ENCODE results near the gene SBK1.

The SBK1 gene

DNA sequence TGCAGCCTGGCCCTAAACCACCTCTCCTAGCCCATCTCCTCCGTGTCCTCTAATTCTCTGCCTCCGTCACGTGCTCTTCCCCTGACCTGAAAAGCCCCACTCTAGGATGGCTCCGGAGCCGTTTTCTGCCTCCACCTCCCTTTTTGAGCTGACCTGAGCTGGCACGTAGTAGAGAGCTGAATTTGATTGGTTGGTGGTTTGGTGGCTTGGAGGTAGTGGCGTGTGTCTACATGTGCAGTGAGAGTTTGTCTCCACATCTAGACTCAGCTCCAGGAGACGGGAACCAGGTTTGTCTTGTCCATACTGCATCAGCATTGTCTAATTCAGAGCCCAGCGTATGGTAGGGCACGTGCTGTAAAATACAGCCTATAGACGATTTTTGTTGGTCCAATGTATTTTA lies 3.0 kb downstream of the SBK1 start:
- CTCF ChIA-PET = interaction anchor here (0.8 to 3.1 kb wide), 3 partner anchors 16 to 22 kb away, joined by 3 to 12 read pairs (median 5); no protein-coding TSS in a partner anchor
- H3K4me1 ChIP-seq (ENCODE audit: control extremely low read depth in 1 of 4, control insufficient read depth in 4 of 4, insufficient read depth in 4 of 4, low read length in 3 of 4) = peaks cover 0 to 24% (median 17%) of the 10 kb centered on the region in 4 experiments
- no peak overlapping the region for H3K4me3 ChIP-seq (ENCODE audit: control insufficient read depth in 1 of 7, extremely low read depth in 1 of 7, insufficient read depth in 4 of 7, low read depth in 2 of 7, low read length in 6 of 7)
- no peak for DNase-seq
- H3K27me3 ChIP-seq (replicated peaks in 2 of 5; ENCODE audit: control insufficient read depth in 4 of 5, insufficient read depth in 5 of 5, low read length in 4 of 5) = peaks cover 0 to 17% (median 9%) of the 10 kb centered on the region in 5 experiments
- POLR2A ChIA-PET = no interaction called here
- H3K27ac ChIP-seq (ENCODE audit: insufficient read depth in 1 of 2, low read depth in 1 of 2, low read length in 2 of 2, poor library complexity in 1 of 2, severe bottlenecking in 2 of 2) = no peak overlapping the region
- H3K9me3 ChIP-seq (ENCODE audit: control extremely low read depth in 1 of 5, control insufficient read depth in 4 of 5, insufficient read depth in 2 of 5, low read depth in 1 of 5, low read length in 4 of 5) = no peaks in the 10 kb centered on the region
- 93% methylated on average over 8 of the region's 11 CpGs for WGBS (ENCODE audit: insufficient coverage)
- no peaks in the 10 kb centered on the region for H3K36me3 ChIP-seq (ENCODE audit: control insufficient read depth in 4 of 4, insufficient read depth in 4 of 4, low read length in 3 of 4)

GRCh38 chr16:28297308-28297707 lies 5.0 kb downstream of the SBK1 start:
- CTCF ChIA-PET = interaction anchor here (0.7 to 3.1 kb wide), 4 partner anchors 8 to 24 kb away, joined by 3 to 9 read pairs (median 3); no protein-coding TSS in a partner anchor
- Histone ChIP-seq H3K36me3 (ENCODE audit: control insufficient read depth in 4 of 4, insufficient read depth in 4 of 4, low read length in 3 of 4) (no peaks in the 10 kb centered on the region), H3K27me3 (replicated peaks in 2 of 5; ENCODE audit: control insufficient read depth in 4 of 5, insufficient read depth in 5 of 5, low read length in 4 of 5) (peaks cover 0 to 17% (median 9%) of the 10 kb centered on the region in 5 experiments), H3K27ac (ENCODE audit: insufficient read depth in 1 of 2, low read depth in 1 of 2, low read length in 2 of 2, poor library complexity in 1 of 2, severe bottlenecking in 2 of 2) (no peak overlapping the region), H3K4me1 (ENCODE audit: control extremely low read depth in 1 of 4, control insufficient read depth in 4 of 4, insufficient read depth in 4 of 4, low read length in 3 of 4) (peaks cover 0 to 18% (median 12%) of the 10 kb centered on the region in 4 experiments), H3K9me3 (ENCODE audit: control extremely low read depth in 1 of 5, control insufficient read depth in 4 of 5, insufficient read depth in 2 of 5, low read depth in 1 of 5, low read length in 4 of 5) (no peaks in the 10 kb centered on the region), H3K4me3 (ENCODE audit: control insufficient read depth in 1 of 7, extremely low read depth in 1 of 7, insufficient read depth in 4 of 7, low read depth in 2 of 7, low read length in 6 of 7) (no peak overlapping the region)
- WGBS (ENCODE audit: insufficient coverage) = 19% methylated on average over 2 of the region's 2 CpGs
- DNase-seq = no peak
- POLR2A ChIA-PET = no interaction called here

DNA sequence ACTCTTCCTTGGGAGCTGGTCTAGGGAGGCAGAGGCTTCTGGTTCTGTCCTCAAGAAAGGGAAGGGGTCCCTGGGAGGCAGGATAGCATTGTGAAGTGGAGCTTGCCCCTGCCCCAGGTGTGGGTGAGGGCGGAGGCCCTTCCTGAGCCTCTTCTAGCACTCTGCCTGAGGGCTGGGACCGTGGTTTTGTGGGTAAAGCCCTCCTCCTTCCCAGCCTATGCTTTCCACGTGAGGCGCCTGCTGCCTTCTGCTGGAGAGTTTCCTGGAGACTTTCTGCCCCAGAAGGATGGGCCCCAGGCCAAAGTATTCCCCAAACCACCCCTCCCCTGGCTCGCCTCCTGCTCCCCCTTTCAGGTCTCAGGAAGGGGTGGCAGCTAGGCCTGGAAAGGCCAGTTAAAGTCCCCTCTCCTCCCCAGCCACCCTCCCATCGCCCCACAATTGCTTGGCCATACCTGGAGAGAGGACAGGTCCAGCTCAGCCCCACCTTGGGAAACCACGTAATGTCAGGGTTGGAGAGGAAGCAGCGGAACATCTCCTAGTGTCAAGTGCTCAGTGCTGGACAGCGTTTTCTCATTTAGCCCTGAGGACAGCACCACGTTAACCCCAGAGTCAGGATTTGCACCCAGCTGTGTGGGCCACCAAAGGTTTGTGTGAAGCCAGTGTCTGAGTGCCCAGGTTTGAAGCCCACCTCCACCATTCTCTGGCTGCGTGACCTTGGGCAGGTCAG lies 5.6 kb downstream of the SBK1 start:
- WGBS (ENCODE audit: insufficient coverage) = 60% methylated on average over 9 of the region's 11 CpGs
- H3K9me3 ChIP-seq (ENCODE audit: control extremely low read depth in 1 of 5, control insufficient read depth in 4 of 5, insufficient read depth in 2 of 5, low read depth in 1 of 5, low read length in 4 of 5) = no peaks in the 10 kb centered on the region
- H3K4me1 ChIP-seq (ENCODE audit: control extremely low read depth in 1 of 4, control insufficient read depth in 4 of 4, insufficient read depth in 4 of 4, low read length in 3 of 4) = peaks cover 0 to 13% (median 6%) of the 10 kb centered on the region in 4 experiments
- H3K4me3 ChIP-seq (ENCODE audit: control insufficient read depth in 1 of 7, extremely low read depth in 1 of 7, insufficient read depth in 4 of 7, low read depth in 2 of 7, low read length in 6 of 7) = no peak overlapping the region
- no peak for DNase-seq
- H3K27ac ChIP-seq (ENCODE audit: insufficient read depth in 1 of 2, low read depth in 1 of 2, low read length in 2 of 2, poor library complexity in 1 of 2, severe bottlenecking in 2 of 2) = no peak overlapping the region
- no peaks in the 10 kb centered on the region for H3K36me3 ChIP-seq (ENCODE audit: control insufficient read depth in 4 of 4, insufficient read depth in 4 of 4, low read length in 3 of 4)
- peaks cover 0 to 16% (median 7%) of the 10 kb centered on the region in 5 experiments for H3K27me3 ChIP-seq (replicated peaks in 2 of 5; ENCODE audit: control insufficient read depth in 4 of 5, insufficient read depth in 5 of 5, low read length in 4 of 5)
- CTCF ChIA-PET = interaction anchor here (0.7 to 3.1 kb wide), 3 partner anchors 9 to 23 kb away, joined by 3 to 9 read pairs (median 3); no protein-coding TSS in a partner anchor
- POLR2A ChIA-PET = no interaction called here

- Histone ChIP-seq H3K4me1 (ENCODE audit: control extremely low read depth in 1 of 4, control insufficient read depth in 4 of 4, insufficient read depth in 4 of 4, low read length in 3 of 4) (peaks cover 0 to 8% (median 1%) of the 10 kb centered on the region in 4 experiments), H3K27me3 (replicated peaks in 2 of 5; ENCODE audit: control insufficient read depth in 4 of 5, insufficient read depth in 5 of 5, low read length in 4 of 5) (peaks cover 0 to 11% (median 5%) of the 10 kb centered on the region in 5 experiments), H3K27ac (ENCODE audit: insufficient read depth in 1 of 2, low read depth in 1 of 2, low read length in 2 of 2, poor library complexity in 1 of 2, severe bottlenecking in 2 of 2) (no peak overlapping the region), H3K36me3 (ENCODE audit: control insufficient read depth in 4 of 4, insufficient read depth in 4 of 4, low read length in 3 of 4) (no peaks in the 10 kb centered on the region), H3K9me3 (ENCODE audit: control extremely low read depth in 1 of 5, control insufficient read depth in 4 of 5, insufficient read depth in 2 of 5, low read depth in 1 of 5, low read length in 4 of 5) (no peaks in the 10 kb centered on the region), H3K4me3 (ENCODE audit: control insufficient read depth in 1 of 7, extremely low read depth in 1 of 7, insufficient read depth in 4 of 7, low read depth in 2 of 7, low read length in 6 of 7) (no peak overlapping the region)
- no peak for DNase-seq
- ChIA-PET CTCF (interaction anchor here (0.6 to 3.1 kb wide), 3 partner anchors 19 to 29 kb away, joined by 3 to 10 read pairs (median 9); no protein-coding TSS in a partner anchor), POLR2A (no interaction called here)
- 97% methylated on average over 4 of the region's 4 CpGs for WGBS (ENCODE audit: insufficient coverage)
Measured at GRCh38 chr16:28298511-28298878, 6.2 kb downstream of the SBK1 start.

DNA sequence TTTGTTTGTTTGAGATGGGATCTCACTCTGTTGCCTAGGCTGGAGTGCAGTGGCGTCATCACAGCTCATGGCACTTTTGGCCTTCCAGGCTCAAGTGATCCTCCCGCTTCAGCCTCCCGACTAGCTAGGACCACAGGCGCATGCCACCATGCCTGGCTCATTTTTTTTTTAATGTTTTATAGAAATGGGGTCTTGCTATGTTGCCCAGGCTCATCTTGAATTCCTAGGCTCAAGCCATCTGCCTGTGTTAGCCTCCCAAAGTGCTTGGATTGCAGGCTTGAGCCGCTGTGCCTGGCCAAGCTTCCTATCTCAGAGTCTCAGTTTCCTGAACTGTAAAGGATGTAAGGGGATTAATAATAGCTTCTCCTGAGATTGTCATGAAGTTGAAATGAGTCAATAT lies 8.0 kb downstream of the SBK1 start:
- H3K27ac ChIP-seq (ENCODE audit: insufficient read depth in 1 of 2, low read depth in 1 of 2, low read length in 2 of 2, poor library complexity in 1 of 2, severe bottlenecking in 2 of 2) = no peak overlapping the region
- ChIA-PET CTCF (interaction anchor here (0.8 to 3.1 kb wide), 6 partner anchors 9 to 27 kb away, joined by 3 to 10 read pairs (median 10); no protein-coding TSS in a partner anchor), POLR2A (no interaction called here)

GRCh38 chr16:28301154-28301553 lies 8.8 kb downstream of the SBK1 start:
- no peak for DNase-seq
- Histone ChIP-seq H3K36me3 (ENCODE audit: control insufficient read depth in 4 of 4, insufficient read depth in 4 of 4, low read length in 3 of 4) (no peaks in the 10 kb centered on the region), H3K4me3 (ENCODE audit: control insufficient read depth in 1 of 7, extremely low read depth in 1 of 7, insufficient read depth in 4 of 7, low read depth in 2 of 7, low read length in 6 of 7) (no peak overlapping the region), H3K27me3 (replicated peaks in 2 of 5; ENCODE audit: control insufficient read depth in 4 of 5, insufficient read depth in 5 of 5, low read length in 4 of 5) (peaks cover 0 to 3% (median 0%) of the 10 kb centered on the region in 5 experiments), H3K4me1 (ENCODE audit: control extremely low read depth in 1 of 4, control insufficient read depth in 4 of 4, insufficient read depth in 4 of 4, low read length in 3 of 4) (peaks cover 0 to 4% (median 1%) of the 10 kb centered on the region in 4 experiments), H3K27ac (ENCODE audit: insufficient read depth in 1 of 2, low read depth in 1 of 2, low read length in 2 of 2, poor library complexity in 1 of 2, severe bottlenecking in 2 of 2) (no peak overlapping the region), H3K9me3 (ENCODE audit: control extremely low read depth in 1 of 5, control insufficient read depth in 4 of 5, insufficient read depth in 2 of 5, low read depth in 1 of 5, low read length in 4 of 5) (no peaks in the 10 kb centered on the region)
- POLR2A ChIA-PET = no interaction called here
- CTCF ChIA-PET = interaction anchor here (1.5 to 2.2 kb wide), 3 partner anchors 8 to 23 kb away, joined by 5 to 10 read pairs (median 10); no protein-coding TSS in a partner anchor
- WGBS (ENCODE audit: insufficient coverage) = 93% methylated on average over 5 of the region's 6 CpGs

More for the DNA sequence above, 8.0 kb downstream of the SBK1 start:
- H3K4me1 ChIP-seq (ENCODE audit: control extremely low read depth in 1 of 4, control insufficient read depth in 4 of 4, insufficient read depth in 4 of 4, low read length in 3 of 4) = peaks cover 0 to 4% (median 1%) of the 10 kb centered on the region in 4 experiments
- no peaks in the 10 kb centered on the region for H3K36me3 ChIP-seq (ENCODE audit: control insufficient read depth in 4 of 4, insufficient read depth in 4 of 4, low read length in 3 of 4)
- DNase-seq = no peak
- WGBS (ENCODE audit: insufficient coverage) = 100% methylated on average over 2 of the region's 5 CpGs
- no peaks in the 10 kb centered on the region for H3K9me3 ChIP-seq (ENCODE audit: control extremely low read depth in 1 of 5, control insufficient read depth in 4 of 5, insufficient read depth in 2 of 5, low read depth in 1 of 5, low read length in 4 of 5)
- peaks cover 0 to 3% (median 0%) of the 10 kb centered on the region in 5 experiments for H3K27me3 ChIP-seq (replicated peaks in 2 of 5; ENCODE audit: control insufficient read depth in 4 of 5, insufficient read depth in 5 of 5, low read length in 4 of 5)
- no peak overlapping the region for H3K4me3 ChIP-seq (ENCODE audit: control insufficient read depth in 1 of 7, extremely low read depth in 1 of 7, insufficient read depth in 4 of 7, low read depth in 2 of 7, low read length in 6 of 7)

GRCh38 chr16:28301620-28302019 lies 9.3 kb downstream of the SBK1 start:
- DNase-seq = no peak
- peaks cover 0 to 4% (median 1%) of the 10 kb centered on the region in 4 experiments for H3K4me1 ChIP-seq (ENCODE audit: control extremely low read depth in 1 of 4, control insufficient read depth in 4 of 4, insufficient read depth in 4 of 4, low read length in 3 of 4)
- no peak overlapping the region for H3K4me3 ChIP-seq (ENCODE audit: control insufficient read depth in 1 of 7, extremely low read depth in 1 of 7, insufficient read depth in 4 of 7, low read depth in 2 of 7, low read length in 6 of 7)
- no peak overlapping the region for H3K27ac ChIP-seq (ENCODE audit: insufficient read depth in 1 of 2, low read depth in 1 of 2, low read length in 2 of 2, poor library complexity in 1 of 2, severe bottlenecking in 2 of 2)
- no peaks in the 10 kb centered on the region for H3K36me3 ChIP-seq (ENCODE audit: control insufficient read depth in 4 of 4, insufficient read depth in 4 of 4, low read length in 3 of 4)
- H3K27me3 ChIP-seq (replicated peaks in 2 of 5; ENCODE audit: control insufficient read depth in 4 of 5, insufficient read depth in 5 of 5, low read length in 4 of 5) = peaks cover 0 to 3% (median 0%) of the 10 kb centered on the region in 5 experiments
- ChIA-PET CTCF (interaction anchor here (1.5 to 1.6 kb wide), 2 partner anchors 16 to 24 kb away, joined by 5 to 10 read pairs; no protein-coding TSS in a partner anchor), POLR2A (no interaction called here)
- H3K9me3 ChIP-seq (ENCODE audit: control extremely low read depth in 1 of 5, control insufficient read depth in 4 of 5, insufficient read depth in 2 of 5, low read depth in 1 of 5, low read length in 4 of 5) = no peaks in the 10 kb centered on the region
- 100% methylated on average over 2 of the region's 2 CpGs for WGBS (ENCODE audit: insufficient coverage)
